Fibroblast of pulmonary artery (primary cell): ENCODE measurements around the gene SGTB.
A peak's percentile ranks its signal among the peaks of the same experiment; 100 is the strongest.
"Not testable (repeated sequence)": the region's sequence is repeated elsewhere in the genome, so short reads cannot be mapped to it uniquely, and the experiment has no call there.

Experiments
- DNase-seq: peaks from one replicate; pipeline ENCODE4 v3.0.0-alpha.2; 2010; ENCODE audit warnings: low read depth
- H3K4me3 ChIP-seq: replicated peaks from 2 replicates; pipeline ENCODE4 v1.5.1; 2011; ENCODE audit warnings: low read depth, mild to moderate bottlenecking, control low read depth, low read length, moderate library complexity
- TF ChIP-seq, protein P1 (sequence below): IDR thresholded peaks from 2 replicates; pipeline ENCODE4 v1.5.1; 2011; ENCODE audit warnings: mild to moderate bottlenecking, control low read depth, low read length, inconsistent platforms; ENCODE audit errors: missing control alignments

The SGTB gene

DNA sequence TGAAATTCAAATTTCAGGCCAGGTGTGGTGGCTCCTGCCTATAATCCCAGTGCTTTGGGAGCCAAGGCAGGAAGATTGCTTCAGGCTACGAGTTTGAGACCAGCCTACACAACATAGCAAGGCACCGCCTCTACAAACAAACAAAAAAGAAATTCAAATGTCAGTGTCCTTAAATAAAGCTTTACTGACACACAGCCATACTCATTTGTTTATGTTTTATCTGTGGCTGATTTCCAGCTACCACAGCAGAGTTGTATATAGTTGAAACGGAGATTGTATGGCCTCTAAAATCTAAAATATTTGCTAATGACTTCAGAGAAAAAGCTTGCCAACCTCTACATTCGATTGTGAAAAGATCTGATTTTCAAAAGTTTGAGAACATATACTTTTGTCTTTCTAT is 81.7 kb downstream of the SGTB start:
- DNase-seq: no peak
- TF ChIP-seq, protein P1, sequence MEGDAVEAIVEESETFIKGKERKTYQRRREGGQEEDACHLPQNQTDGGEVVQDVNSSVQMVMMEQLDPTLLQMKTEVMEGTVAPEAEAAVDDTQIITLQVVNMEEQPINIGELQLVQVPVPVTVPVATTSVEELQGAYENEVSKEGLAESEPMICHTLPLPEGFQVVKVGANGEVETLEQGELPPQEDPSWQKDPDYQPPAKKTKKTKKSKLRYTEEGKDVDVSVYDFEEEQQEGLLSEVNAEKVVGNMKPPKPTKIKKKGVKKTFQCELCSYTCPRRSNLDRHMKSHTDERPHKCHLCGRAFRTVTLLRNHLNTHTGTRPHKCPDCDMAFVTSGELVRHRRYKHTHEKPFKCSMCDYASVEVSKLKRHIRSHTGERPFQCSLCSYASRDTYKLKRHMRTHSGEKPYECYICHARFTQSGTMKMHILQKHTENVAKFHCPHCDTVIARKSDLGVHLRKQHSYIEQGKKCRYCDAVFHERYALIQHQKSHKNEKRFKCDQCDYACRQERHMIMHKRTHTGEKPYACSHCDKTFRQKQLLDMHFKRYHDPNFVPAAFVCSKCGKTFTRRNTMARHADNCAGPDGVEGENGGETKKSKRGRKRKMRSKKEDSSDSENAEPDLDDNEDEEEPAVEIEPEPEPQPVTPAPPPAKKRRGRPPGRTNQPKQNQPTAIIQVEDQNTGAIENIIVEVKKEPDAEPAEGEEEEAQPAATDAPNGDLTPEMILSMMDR: no peak
- no peak overlapping the region for H3K4me3 ChIP-seq

DNA sequence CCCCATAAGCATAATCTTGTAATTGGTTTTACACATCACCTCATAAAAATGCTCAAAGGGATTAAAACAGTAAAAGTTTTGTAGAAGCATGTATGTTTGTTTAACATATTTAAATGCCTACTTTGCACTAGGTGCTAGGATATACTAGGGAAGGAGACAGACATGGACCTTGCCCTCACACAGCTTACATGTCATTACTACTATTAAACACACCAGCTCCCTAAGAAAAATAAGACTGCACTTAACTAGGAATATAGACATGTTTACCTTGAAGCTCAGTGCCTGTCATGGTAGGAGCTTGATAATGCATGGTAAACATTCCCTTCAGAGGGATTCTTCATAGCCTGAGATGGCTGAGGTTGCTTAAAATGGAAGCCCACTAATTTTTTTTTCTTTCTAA is 90.9 kb downstream of the SGTB start:
- no peak overlapping the region for H3K4me3 ChIP-seq
- no peak for DNase-seq
- TF ChIP-seq, protein P1: no peak

DNA sequence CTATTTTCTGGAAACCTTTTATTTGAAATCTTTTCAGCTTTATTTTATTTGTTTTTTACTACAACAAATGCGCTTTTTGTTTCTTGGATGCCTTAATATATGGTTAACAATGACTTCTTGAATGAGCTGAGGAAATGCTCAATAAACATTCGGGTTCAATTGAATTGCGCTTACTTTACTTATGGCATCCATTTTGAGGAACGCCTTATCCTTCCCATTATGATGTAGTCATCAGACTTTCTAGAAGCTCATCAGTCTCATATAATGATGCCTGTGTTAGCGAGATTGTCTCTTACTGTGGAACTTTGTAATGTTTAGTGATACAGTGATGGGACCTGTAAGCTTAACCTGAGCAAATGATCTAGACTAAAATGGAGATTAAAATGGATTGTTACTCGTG is 96.2 kb downstream of the SGTB start:
- TF ChIP-seq, protein P1: no peak
- no peak for DNase-seq
- H3K4me3 ChIP-seq: peak overlapping the region; percentile 84

DNA sequence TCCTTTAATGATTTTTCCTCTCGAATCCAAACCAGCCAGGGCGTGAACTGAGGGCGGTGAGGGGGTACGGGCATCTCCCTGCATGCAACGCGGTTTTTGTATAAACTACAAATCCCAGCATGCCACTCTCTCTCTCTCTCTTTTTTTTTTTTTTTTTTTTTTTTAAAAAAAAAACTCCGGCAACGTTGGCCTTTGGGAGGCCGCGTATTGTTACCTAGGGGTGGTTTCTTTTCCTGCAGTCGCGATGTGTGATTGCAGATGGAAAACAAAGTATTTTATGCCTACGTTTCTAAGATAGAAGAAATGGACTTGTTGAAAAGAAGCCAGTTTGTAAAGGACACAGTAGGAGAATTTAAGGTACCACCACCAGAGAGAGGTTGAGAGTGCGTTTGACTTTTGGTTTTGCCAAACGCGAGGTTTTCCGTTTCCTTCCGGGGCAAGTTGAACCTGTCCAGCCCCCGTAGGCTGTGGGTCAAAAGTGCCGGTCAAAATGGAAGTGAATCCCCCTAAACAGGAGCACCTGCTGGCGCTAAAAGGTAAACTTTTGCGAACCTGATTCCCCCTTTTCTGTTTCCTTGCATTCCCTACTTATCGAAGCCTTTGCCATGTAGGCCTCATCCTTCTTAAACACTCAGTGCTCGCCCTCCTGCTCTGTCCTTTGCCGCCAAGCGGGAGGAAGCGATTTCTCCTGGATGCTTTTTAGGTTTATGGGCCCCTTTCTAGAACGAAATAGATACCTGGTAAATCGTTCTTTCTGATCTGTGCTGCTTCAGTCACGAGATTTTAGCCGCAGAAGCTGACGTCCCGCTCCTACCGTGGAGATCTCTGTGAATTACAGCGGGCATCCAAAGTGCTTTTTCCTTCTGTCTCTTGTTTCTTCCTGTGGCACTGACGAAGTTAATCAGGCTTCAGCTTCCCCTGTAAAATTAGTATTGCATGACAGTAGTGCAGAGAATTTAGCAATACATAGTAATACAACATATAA is 97.0 kb downstream of the SGTB start, which contains the start of the genes SHLD3 and TRAPPC13:
Gene SHLD3, plus strand, starts transcription at position 457 of the 985 bp plus-strand sequence. CDS start 4,561 bp downstream, outside the sequence.
Gene TRAPPC13, plus strand, starts transcription at position 457 of the 985 bp plus-strand sequence. Its CDS starts 34 bp downstream, at position 491.
- peak within 1 kb of the TSS; percentile 84 for H3K4me3 ChIP-seq
- DNase-seq: peak; percentile 90
- TF ChIP-seq, protein P1: no peak

DNA sequence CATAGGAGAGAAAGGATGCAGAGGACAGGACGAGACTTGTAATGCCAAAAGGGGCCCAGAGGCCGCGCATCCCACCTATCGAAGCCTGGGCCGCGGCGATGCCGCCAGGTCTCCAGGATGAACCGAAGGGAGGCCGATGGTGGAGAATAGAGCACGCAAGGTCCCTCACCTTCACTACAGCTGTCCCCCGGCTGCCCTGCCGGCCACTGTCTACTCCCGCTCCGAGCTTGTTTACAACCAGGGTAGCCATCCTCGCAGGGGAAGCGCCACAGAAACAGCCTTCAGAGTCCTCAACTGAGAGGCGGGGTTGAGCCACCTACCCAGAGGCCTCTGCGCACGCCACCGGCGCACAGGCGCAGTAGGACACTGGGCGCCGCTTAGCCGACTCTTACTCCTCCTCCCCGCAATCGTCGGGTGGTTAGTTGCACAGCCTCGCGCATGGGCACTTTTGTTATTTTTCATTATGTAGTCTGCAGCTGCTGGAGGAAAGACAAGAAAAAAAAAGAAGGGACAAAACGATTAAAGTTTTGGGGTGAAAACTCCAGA is 97.8 kb downstream of the SGTB start, which contains the start of gene TRIM23:
Gene TRIM23, minus strand, starts transcription at position 309 of the 546 bp plus-strand sequence. Its CDS starts 59 bp downstream, at position 250.
- DNase-seq: peak; percentile 95
- TF ChIP-seq, protein P1: no peak
- peak within 1 kb of the TSS; percentile 84 for H3K4me3 ChIP-seq

DNA sequence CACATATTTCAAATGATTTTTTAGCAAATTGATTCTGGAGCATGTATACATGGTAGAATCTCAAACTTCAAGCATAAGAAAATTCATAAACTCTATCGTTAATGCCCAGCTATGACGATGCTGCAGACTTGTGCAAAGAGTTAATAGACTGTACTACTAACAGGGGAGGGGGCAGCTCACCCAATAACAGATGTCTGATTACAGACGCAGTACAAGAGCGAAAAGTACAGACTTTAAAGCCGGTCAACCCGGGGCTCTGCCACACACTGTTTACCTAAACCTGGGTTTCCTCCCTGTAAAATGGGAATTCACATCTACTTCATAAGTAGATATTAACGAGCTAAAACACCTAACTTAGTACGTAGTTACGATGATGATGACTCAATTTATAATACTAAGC is 98.4 kb downstream of the SGTB start:
- TF ChIP-seq, protein P1: no peak
- no peak for DNase-seq
- peak overlapping the region; percentile 84 for H3K4me3 ChIP-seq

DNA sequence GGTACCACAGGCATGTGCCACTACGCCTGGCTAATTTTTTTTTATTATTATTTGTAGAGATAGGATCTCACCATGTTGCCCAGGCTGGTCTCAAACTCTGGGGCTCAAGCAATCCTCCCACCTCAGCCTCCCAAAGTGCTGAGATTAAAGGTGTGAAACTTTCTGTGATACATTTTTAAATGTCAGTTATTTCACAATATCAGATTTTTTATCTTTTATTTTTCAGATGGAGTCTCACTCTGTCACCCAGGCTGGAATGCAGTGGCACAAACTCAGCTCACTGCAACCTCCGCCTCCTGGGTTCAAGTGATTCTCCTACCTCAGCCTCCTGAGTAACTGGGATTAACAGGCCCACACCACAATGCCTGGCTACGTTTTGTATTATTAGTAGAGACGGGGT is 99.9 kb downstream of the SGTB start:
- not testable (repeated sequence) for H3K4me3 ChIP-seq, DNase-seq
